Myometrial cell (primary cell): ENCODE data around the gene MAST1. TPM values are rescaled to one million over a fixed set of nuclear protein-coding genes. Genes with fewer than 3 reads are reported as not detected.

Experiments
- total RNA-seq: library from RNA; depleted of rRNA; stranded (reverse); fragments of >200 nt; gene quantifications from 2 replicates; pipeline ENCODE4 v1.2.3, GENCODE V29; 2015

Gene MAST1
- total RNA-seq = 1.2 and 1.4 TPM in 2 replicates

GRCh38 chr19:12838182-12838885, at the start of gene MAST1:
TSS of gene MAST1 (plus strand) at chr19:12838515. CDS start at chr19:12838573, 58 bp downstream.

DNA sequence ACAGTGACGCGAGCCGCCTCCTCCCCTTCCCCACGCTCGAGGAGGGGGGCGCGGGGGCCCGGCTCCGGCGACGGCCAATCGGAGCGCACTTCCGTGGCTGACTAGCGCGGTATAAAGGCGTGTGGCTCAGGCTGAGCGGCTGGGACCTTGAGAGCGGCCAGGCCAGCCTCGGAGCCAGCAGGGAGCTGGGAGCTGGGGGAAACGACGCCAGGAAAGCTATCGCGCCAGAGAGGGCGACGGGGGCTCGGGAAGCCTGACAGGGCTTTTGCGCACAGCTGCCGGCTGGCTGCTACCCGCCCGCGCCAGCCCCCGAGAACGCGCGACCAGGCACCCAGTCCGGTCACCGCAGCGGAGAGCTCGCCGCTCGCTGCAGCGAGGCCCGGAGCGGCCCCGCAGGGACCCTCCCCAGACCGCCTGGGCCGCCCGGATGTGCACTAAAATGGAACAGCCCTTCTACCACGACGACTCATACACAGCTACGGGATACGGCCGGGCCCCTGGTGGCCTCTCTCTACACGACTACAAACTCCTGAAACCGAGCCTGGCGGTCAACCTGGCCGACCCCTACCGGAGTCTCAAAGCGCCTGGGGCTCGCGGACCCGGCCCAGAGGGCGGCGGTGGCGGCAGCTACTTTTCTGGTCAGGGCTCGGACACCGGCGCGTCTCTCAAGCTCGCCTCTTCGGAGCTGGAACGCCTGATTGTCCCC, 46.8 kb upstream of the MAST1 start, which contains the start of gene JUNB:
Gene JUNB (plus strand): TSS at position 142 of the 706 bp plus-strand sequence. CDS start 286 bp downstream, at position 428.

GRCh38 chr19:12801466-12802266, 36.6 kb upstream of the MAST1 start, which contains the start of the genes PRDX2 and THSD8:
TSS of gene PRDX2 (minus strand) at chr19:12801800. CDS start at chr19:12801261, 539 bp downstream.
TSS of gene THSD8 (plus strand) at chr19:12802069. CDS start at chr19:12802072, 3 bp downstream.

GRCh38 chr19:12806242-12807081, 31.9 kb upstream of the MAST1 start, which contains the start of gene RNASEH2A:
TSS of gene RNASEH2A (plus strand) at chr19:12806584. CDS start at chr19:12806674, 90 bp downstream.

DNA sequence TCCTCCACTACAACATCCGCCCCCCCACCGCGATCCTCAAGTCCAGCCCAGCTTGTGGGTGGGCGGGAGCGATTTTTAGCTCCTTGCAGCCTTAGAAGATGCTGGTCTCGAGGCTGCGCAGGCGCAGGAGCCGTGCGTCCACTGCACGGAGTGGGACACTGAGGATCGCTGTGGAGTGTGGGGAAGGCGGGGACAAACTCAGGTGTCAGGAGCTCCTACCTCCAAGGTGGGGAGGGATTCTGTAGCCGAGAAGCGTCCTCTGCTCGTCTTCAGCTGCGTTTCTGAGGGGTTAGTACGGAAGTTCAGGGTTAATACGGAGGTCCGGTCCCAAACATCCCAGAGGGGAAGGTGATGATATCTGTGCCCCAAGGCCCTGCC, 3.8 kb upstream of the MAST1 start, which contains the start of gene RTBDN:
Gene RTBDN (minus strand): TSS at position 14 of the 378 bp plus-strand sequence. CDS start 4,600 bp downstream, outside the sequence.

DNA sequence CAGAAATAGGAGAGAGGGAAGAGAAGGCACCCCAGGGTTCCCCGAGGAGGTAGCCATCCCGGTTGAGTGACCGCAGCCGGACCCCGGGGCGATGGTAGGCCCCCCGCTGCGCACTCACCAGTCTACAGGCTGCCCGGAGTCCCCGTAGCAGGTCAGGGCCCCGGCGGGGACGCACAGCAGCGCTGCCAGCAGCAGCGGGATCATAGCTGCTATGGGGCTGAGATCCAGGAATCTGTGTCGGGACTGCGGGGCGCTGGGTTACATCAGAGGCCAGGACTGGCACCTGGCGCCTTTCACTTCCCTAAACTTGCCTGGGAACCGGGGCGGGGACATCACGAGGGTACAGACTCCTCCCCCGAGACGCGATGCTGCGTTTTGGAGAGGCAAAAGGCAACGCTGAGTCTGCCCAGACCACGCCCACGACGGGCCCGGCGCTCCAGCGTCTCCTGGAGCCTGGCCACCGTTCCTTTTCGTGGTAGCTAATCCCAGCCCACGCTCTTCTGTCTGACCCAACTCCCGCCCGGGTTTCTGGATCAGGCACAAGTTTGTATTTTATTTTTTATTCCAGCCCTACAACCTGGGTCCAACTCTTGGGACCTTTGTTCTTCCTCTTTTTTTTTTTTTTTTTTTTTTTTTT, 43.0 kb downstream of the MAST1 start, which contains the start of gene DNASE2:
Gene DNASE2 (minus strand): TSS at position 278 of the 637 bp plus-strand sequence. CDS start 74 bp downstream, at position 204.

GRCh38 chr19:12886969-12887747, 48.8 kb downstream of the MAST1 start, which contains the start of gene KLF1:
TSS of gene KLF1 (minus strand) at chr19:12887201. CDS start at chr19:12887140, 61 bp downstream.

GRCh38 chr19:12890787-12891552, 52.7 kb downstream of the MAST1 start, which contains the start of gene GCDH:
TSS of gene GCDH (plus strand) at chr19:12891160. CDS start at chr19:12891305, 145 bp downstream.

Other genes with a start within 250 kb of the MAST1 start
- gene ZNF490, start 227.7 kb upstream of the MAST1 start, total RNA-seq = 2.3 and 6.4 TPM in 2 replicates
- gene ZNF791, start 227.6 kb upstream of the MAST1 start, total RNA-seq = 5.2 and 9.7 TPM in 2 replicates
- 56.2 and 63.1 TPM in 2 replicates for gene MAN2B1, start 171.8 kb upstream of the MAST1 start, total RNA-seq
- gene WDR83, start 171.7 kb upstream of the MAST1 start, total RNA-seq = 5.3 and 15.0 TPM in 2 replicates
- 65.9 and 89.4 TPM in 2 replicates for gene DHPS, start 156.6 kb upstream of the MAST1 start, total RNA-seq
- gene GNG14, start 150.5 kb upstream of the MAST1 start, total RNA-seq = not detected in 2 replicates
- gene FBXW9, start 141.9 kb upstream of the MAST1 start, total RNA-seq = 14.7 and 16.5 TPM in 2 replicates
- gene TNPO2, start 114.6 kb upstream of the MAST1 start, total RNA-seq = 14.7 and 26.2 TPM in 2 replicates
- gene TRIR, start 103.8 kb upstream of the MAST1 start, total RNA-seq = 283 and 329 TPM in 2 replicates
- gene GET3, start 101.0 kb upstream of the MAST1 start, total RNA-seq = 142 and 166 TPM in 2 replicates
- not detected in 2 replicates for gene BEST2, start 86.7 kb upstream of the MAST1 start, total RNA-seq
- 5.8 and 11.9 TPM in 2 replicates for gene HOOK2, start 63.0 kb upstream of the MAST1 start, total RNA-seq
- gene JUNB, start 47.0 kb upstream of the MAST1 start, total RNA-seq = 102 and 121 TPM in 2 replicates
- 379 and 428 TPM in 2 replicates for gene PRDX2, start 36.7 kb upstream of the MAST1 start, total RNA-seq
- gene THSD8, start 36.4 kb upstream of the MAST1 start, total RNA-seq = not detected in 2 replicates
- gene RNASEH2A, start 31.9 kb upstream of the MAST1 start, total RNA-seq = 34.2 and 53.0 TPM in 2 replicates
- not detected in 2 replicates for gene RTBDN, start 3.9 kb upstream of the MAST1 start, total RNA-seq
- 32.3 and 41.8 TPM in 2 replicates for gene DNASE2, start 42.9 kb downstream of the MAST1 start, total RNA-seq
- not detected in 2 replicates for gene KLF1, start 48.7 kb downstream of the MAST1 start, total RNA-seq
- 50.3 and 51.9 TPM in 2 replicates for gene GCDH, start 52.6 kb downstream of the MAST1 start, total RNA-seq
- gene SYCE2, start 80.8 kb downstream of the MAST1 start, total RNA-seq = not detected in 2 replicates
- 58.3 and 76.7 TPM in 2 replicates for gene FARSA, start 95.2 kb downstream of the MAST1 start, total RNA-seq
- gene CALR, start 100.1 kb downstream of the MAST1 start, total RNA-seq = 1,851 and 1,968 TPM in 2 replicates
- gene RAD23A, start 107.3 kb downstream of the MAST1 start, total RNA-seq = 136 and 150 TPM in 2 replicates
- 49.1 and 63.7 TPM in 2 replicates for gene GADD45GIP1, start 118.7 kb downstream of the MAST1 start, total RNA-seq
- not detected in 2 replicates for gene DAND5, start 131.1 kb downstream of the MAST1 start, total RNA-seq
- gene NFIX, start 157.0 kb downstream of the MAST1 start, total RNA-seq = 47.6 and 49.4 TPM in 2 replicates